Measurements from ENCODE around the gene ARHGAP35.
"Not testable (repeated sequence)": the region's sequence is repeated elsewhere in the genome, so short reads cannot be mapped to it uniquely, and the experiment has no call there.

ARHGAP35 gene

GRCh38 chr19:46845959-46846459 lies 14.8 kb upstream of the ARHGAP35 start:
- Histone ChIP-seq H3K4me3 (ENCODE audit: low read length in 2 of 2) (no peak overlapping the region), H3K27me3 (ENCODE audit: control insufficient read depth in 1 of 2, insufficient read depth in 2 of 2, low read length in 2 of 2) (no peaks in the 10 kb centered on the region), H3K9ac (ENCODE audit: low read length in 2 of 2) (no peak overlapping the region), H3K27ac (ENCODE audit: low read length) (no peak overlapping the region), H3K4me1 (ENCODE audit: control insufficient read depth, insufficient read depth, low read length) (peaks cover 44% of the 10 kb centered on the region), H3K9me3 (ENCODE audit: control insufficient read depth in 2 of 2, low read length in 2 of 2) (no peaks in the 10 kb centered on the region), H3K36me3 (ENCODE audit: control insufficient read depth in 2 of 2, insufficient read depth in 2 of 2, low read length in 2 of 2) (peaks cover 9 to 20% of the 10 kb centered on the region in 2 donors)

GRCh38 chr19:46847528-46847927 lies 13.3 kb upstream of the ARHGAP35 start:
- peaks cover 30% of the 10 kb centered on the region for H3K4me1 ChIP-seq (ENCODE audit: control insufficient read depth, insufficient read depth, low read length)
- H3K36me3 ChIP-seq (ENCODE audit: control insufficient read depth in 2 of 2, insufficient read depth in 2 of 2, low read length in 2 of 2), result peaks cover 9 to 15% of the 10 kb centered on the region in 2 donors
- no peak overlapping the region for H3K9ac ChIP-seq (ENCODE audit: low read length in 2 of 2)
- H3K9me3 ChIP-seq (ENCODE audit: control insufficient read depth in 2 of 2, low read length in 2 of 2), result no peaks in the 10 kb centered on the region
- H3K27me3 ChIP-seq (ENCODE audit: control insufficient read depth in 1 of 2, insufficient read depth in 2 of 2, low read length in 2 of 2), result no peaks in the 10 kb centered on the region
- peak overlapping the region; percentile 50 for H3K27ac ChIP-seq (ENCODE audit: low read length)
- no peak overlapping the region for H3K4me3 ChIP-seq (ENCODE audit: low read length in 2 of 2)

- Histone ChIP-seq H3K9me3 (ENCODE audit: control insufficient read depth in 2 of 2, low read length in 2 of 2) (no peaks in the 10 kb centered on the region), H3K9ac (ENCODE audit: low read length in 2 of 2) (no peak overlapping the region), H3K36me3 (ENCODE audit: control insufficient read depth in 2 of 2, insufficient read depth in 2 of 2, low read length in 2 of 2) (peaks cover 7 to 9% of the 10 kb centered on the region in 2 donors), H3K4me3 (ENCODE audit: low read length in 2 of 2) (no peak overlapping the region), H3K27me3 (ENCODE audit: control insufficient read depth in 1 of 2, insufficient read depth in 2 of 2, low read length in 2 of 2) (no peaks in the 10 kb centered on the region), H3K4me1 (ENCODE audit: control insufficient read depth, insufficient read depth, low read length) (peaks cover 28% of the 10 kb centered on the region), H3K27ac (ENCODE audit: low read length) (peak overlapping the region; percentile 50)
These were observed 12.4 kb upstream of the ARHGAP35 start for GRCh38 chr19:46848389-46848788.

GRCh38 chr19:46849610-46850009 lies 11.2 kb upstream of the ARHGAP35 start:
- peak overlapping the region; percentile 89 to 94 for H3K9ac ChIP-seq (ENCODE audit: low read length in 2 of 2)
- H3K4me3 ChIP-seq (ENCODE audit: low read length in 2 of 2), result peak overlapping the region; percentile 93 to 97
- peaks cover 0 to 1% of the 10 kb centered on the region in 2 donors for H3K36me3 ChIP-seq (ENCODE audit: control insufficient read depth in 2 of 2, insufficient read depth in 2 of 2, low read length in 2 of 2)
- peaks cover 28% of the 10 kb centered on the region for H3K4me1 ChIP-seq (ENCODE audit: control insufficient read depth, insufficient read depth, low read length)
- no peaks in the 10 kb centered on the region for H3K27me3 ChIP-seq (ENCODE audit: control insufficient read depth in 1 of 2, insufficient read depth in 2 of 2, low read length in 2 of 2)
- peak overlapping the region; percentile 82 for H3K27ac ChIP-seq (ENCODE audit: low read length)
- no peaks in the 10 kb centered on the region for H3K9me3 ChIP-seq (ENCODE audit: control insufficient read depth in 2 of 2, low read length in 2 of 2)

- Histone ChIP-seq H3K27me3 (ENCODE audit: control insufficient read depth in 1 of 2, insufficient read depth in 2 of 2, low read length in 2 of 2) (no peaks in the 10 kb centered on the region), H3K36me3 (ENCODE audit: control insufficient read depth in 2 of 2, insufficient read depth in 2 of 2, low read length in 2 of 2) (no peaks in the 10 kb centered on the region), H3K9me3 (ENCODE audit: control insufficient read depth in 2 of 2, low read length in 2 of 2) (no peaks in the 10 kb centered on the region), H3K4me3 (ENCODE audit: low read length in 2 of 2) (peak within 1 kb of the TSS; percentile 93 to 97), H3K9ac (ENCODE audit: low read length in 2 of 2) (peak within 1 kb of the TSS; percentile 89 to 94), H3K27ac (ENCODE audit: low read length) (peak within 1 kb of the TSS; percentile 82), H3K4me1 (ENCODE audit: control insufficient read depth, insufficient read depth, low read length) (peaks cover 28% of the 10 kb centered on the region)
These were observed 10.3 kb upstream of the ARHGAP35 start, which contains the start of gene AP2S1 for GRCh38 chr19:46850228-46851203. AP2S1 (minus strand) TSS chr19:46850846; CDS start chr19:46850766, 80 bp downstream.

- Histone ChIP-seq H3K4me3 (ENCODE audit: low read length in 2 of 2) (no peak overlapping the region), H3K9ac (ENCODE audit: low read length in 2 of 2) (no peak overlapping the region), H3K9me3 (ENCODE audit: control insufficient read depth in 2 of 2, low read length in 2 of 2) (no peaks in the 10 kb centered on the region), H3K27ac (ENCODE audit: low read length) (no peak overlapping the region), H3K36me3 (ENCODE audit: control insufficient read depth in 2 of 2, insufficient read depth in 2 of 2, low read length in 2 of 2) (no peaks in the 10 kb centered on the region), H3K27me3 (ENCODE audit: control insufficient read depth in 1 of 2, insufficient read depth in 2 of 2, low read length in 2 of 2) (no peaks in the 10 kb centered on the region), H3K4me1 (ENCODE audit: control insufficient read depth, insufficient read depth, low read length) (peaks cover 35% of the 10 kb centered on the region)
These were observed 8.0 kb upstream of the ARHGAP35 start for GRCh38 chr19:46852830-46853229.

GRCh38 chr19:46854698-46855097 lies 6.1 kb upstream of the ARHGAP35 start:
- peaks cover 23% of the 10 kb centered on the region for H3K4me1 ChIP-seq (ENCODE audit: control insufficient read depth, insufficient read depth, low read length)
- H3K27me3 ChIP-seq (ENCODE audit: control insufficient read depth in 1 of 2, insufficient read depth in 2 of 2, low read length in 2 of 2); H3K9ac ChIP-seq (ENCODE audit: low read length in 2 of 2); H3K4me3 ChIP-seq (ENCODE audit: low read length in 2 of 2); H3K9me3 ChIP-seq (ENCODE audit: control insufficient read depth in 2 of 2, low read length in 2 of 2); H3K36me3 ChIP-seq (ENCODE audit: control insufficient read depth in 2 of 2, insufficient read depth in 2 of 2, low read length in 2 of 2); H3K27ac ChIP-seq (ENCODE audit: low read length): not testable (repeated sequence)

- H3K4me3 ChIP-seq (ENCODE audit: low read length in 2 of 2), result peak overlapping the region; percentile 49 to 69
- no peaks in the 10 kb centered on the region for H3K36me3 ChIP-seq (ENCODE audit: control insufficient read depth in 2 of 2, insufficient read depth in 2 of 2, low read length in 2 of 2)
- H3K27me3 ChIP-seq (ENCODE audit: control insufficient read depth in 1 of 2, insufficient read depth in 2 of 2, low read length in 2 of 2), result no peaks in the 10 kb centered on the region
- H3K27ac ChIP-seq (ENCODE audit: low read length), result peak overlapping the region; percentile 74
- H3K9ac ChIP-seq (ENCODE audit: low read length in 2 of 2), result peak overlapping the region; percentile 36 to 60
- no peaks in the 10 kb centered on the region for H3K9me3 ChIP-seq (ENCODE audit: control insufficient read depth in 2 of 2, low read length in 2 of 2)
- peaks cover 22% of the 10 kb centered on the region for H3K4me1 ChIP-seq (ENCODE audit: control insufficient read depth, insufficient read depth, low read length)
These were observed 4.5 kb upstream of the ARHGAP35 start for GRCh38 chr19:46856062-46857022.

GRCh38 chr19:46859637-46860124 lies 1.1 kb upstream of the ARHGAP35 start:
- H3K36me3 ChIP-seq (ENCODE audit: control insufficient read depth in 2 of 2, insufficient read depth in 2 of 2, low read length in 2 of 2), result no peaks in the 10 kb centered on the region
- H3K4me3 ChIP-seq (ENCODE audit: low read length in 2 of 2), result peak overlapping the region; percentile 47 to 86
- peaks cover 52% of the 10 kb centered on the region for H3K4me1 ChIP-seq (ENCODE audit: control insufficient read depth, insufficient read depth, low read length)
- H3K9ac ChIP-seq (ENCODE audit: low read length in 2 of 2), result no peak overlapping the region
- H3K27ac ChIP-seq (ENCODE audit: low read length), result peak overlapping the region; percentile 87
- no peaks in the 10 kb centered on the region for H3K9me3 ChIP-seq (ENCODE audit: control insufficient read depth in 2 of 2, low read length in 2 of 2)
- no peaks in the 10 kb centered on the region for H3K27me3 ChIP-seq (ENCODE audit: control insufficient read depth in 1 of 2, insufficient read depth in 2 of 2, low read length in 2 of 2)

Data from stomach smooth muscle (tissue), 2 donors.